Fibroblast of skin of right biceps (primary cell): ENCODE data around the gene MYO7B.

Experiments used
- DNase-seq: peaks from one replicate; pipeline ENCODE4 v3.0.0-alpha.2; 2013

MYO7B gene

DNA sequence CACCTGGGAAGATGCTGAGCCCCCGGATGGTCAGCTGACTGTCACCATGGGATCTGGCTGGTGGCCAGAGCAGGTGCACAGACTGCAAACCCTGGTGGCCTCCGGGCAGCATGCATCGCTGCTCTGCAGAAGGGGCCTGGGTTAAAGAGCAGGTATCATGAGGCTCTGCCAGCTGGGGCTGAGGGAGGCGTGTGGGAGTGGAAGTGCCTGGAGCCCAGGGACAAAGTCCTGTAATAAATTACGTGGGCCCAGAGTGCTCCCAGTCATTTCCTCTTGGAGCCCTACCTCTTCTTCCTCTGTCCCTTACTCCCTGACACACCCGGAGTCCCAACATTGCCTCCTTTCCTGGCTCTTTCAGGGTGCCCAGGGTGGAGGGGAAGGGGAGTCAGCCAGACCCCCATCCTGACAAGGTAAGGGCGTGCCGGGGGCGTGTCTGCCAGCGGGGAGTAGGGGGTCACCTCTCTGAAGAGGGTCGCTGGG is at the start of gene MYO7B:
Gene MYO7B, plus strand, starts transcription at position 262 of the 480 bp plus-strand sequence. CDS start 24,040 bp downstream, outside the sequence.
- DNase-seq = no peak

DNA sequence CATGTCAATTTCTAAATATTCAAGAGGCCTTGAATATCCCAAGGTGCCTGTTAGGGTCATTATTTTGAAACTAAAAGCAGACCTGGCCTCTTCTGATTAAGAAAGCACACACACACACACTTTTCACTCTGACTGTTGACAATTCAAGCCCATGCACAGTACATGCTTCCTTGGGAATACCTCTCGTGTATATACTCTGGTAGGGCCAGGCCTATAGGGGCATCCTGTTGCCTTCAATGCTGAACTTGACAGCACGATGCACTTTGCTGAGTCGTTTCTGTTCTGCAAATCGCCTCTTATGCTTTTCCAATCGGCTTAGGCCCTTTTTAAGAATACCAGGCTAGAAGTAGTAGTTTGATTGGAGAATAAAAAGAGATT is 49.8 kb upstream of the MYO7B start:
- no peak for DNase-seq

DNA sequence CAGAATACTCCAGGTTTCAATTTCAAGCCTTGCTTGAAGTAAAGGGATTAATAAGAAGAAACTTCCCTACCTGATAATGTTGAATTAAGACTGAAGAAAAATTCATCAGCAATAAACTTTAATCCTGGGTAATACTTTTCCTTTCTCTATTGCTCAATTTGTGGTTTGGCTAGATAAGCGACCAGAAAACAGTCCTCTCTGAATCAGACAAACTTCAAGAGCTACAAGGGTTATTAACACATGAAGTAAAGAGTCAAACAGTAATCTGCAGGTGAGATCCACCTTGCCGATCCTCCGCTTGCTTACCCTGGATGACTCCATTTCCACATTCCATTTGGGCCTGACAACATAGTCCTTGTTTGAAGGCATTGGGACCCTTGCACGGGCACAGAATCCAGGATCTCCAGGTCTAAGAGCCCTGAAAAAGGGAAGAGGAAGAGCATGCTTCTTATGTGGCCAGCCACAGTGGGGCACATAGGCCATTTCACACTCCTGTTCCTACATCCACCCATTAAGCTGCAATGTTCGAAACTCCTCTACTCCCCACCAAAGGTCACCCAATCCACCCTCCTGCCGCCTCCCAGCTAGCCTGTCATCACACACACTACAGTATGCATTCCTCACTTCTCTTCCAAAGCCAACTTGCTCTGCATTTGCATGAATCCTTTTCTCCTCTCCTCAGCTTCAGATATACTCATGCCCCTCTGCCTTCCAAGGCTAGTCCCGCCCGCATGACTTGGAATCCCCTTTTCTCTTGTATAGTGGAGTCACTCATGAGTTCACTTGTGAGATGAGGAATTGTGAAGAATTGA is 49.0 kb upstream of the MYO7B start:
- no peak for DNase-seq

DNA sequence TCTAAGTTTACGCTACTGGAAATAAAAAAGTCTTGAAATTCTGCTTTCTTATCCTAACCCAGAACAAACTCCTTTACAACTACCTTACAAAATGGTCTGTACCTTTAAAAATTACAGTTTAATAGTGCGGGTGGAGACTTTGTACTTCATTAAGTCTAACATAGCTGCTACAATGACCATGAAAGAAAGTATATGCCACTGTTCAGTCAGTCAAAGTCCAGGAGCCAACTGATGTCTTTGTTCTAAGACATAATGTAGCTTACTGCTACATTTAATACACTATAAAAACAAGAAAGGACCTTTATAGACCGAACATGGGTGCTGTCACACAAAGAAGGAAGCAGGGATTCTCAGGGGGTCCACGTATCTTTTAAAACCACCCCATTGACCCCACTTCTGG is 45.2 kb upstream of the MYO7B start:
- no peak for DNase-seq

DNA sequence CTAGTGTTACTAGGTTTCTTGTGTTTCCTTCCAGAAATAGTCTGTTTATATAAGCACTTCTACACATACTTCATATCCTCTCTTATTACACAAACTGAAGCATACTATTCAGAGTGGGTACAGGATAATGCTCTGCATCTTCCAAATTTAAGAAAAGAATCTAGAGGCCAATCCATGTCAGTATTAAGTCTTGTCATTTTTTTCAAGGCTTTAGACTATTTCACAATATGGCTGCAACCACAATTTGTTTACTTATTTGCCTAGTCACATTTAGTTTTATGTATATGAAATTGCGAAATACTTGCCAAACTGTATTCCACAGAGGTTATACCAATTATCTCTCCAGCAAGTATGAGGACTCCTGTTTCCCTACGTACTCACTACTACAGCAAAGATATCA is 37.1 kb upstream of the MYO7B start:
- peak; percentile 10 for DNase-seq

DNA sequence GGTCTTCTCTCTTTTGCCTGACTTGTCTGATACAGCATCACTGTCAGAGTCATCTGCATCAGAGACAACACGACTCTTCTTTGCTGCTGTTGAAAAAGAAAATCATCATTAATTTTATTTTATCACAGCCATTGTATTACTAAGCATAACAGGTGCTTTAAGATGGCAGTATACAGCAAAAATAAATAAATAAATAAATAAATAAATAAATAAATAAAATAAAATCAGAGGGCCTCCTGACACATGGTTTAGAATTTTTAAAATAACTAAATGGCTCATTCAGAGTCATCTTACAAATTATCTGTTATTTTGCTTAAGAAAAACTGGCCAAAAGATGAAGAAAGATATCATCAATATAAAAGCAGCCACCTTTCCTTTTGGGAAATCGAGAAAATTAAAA is 32.0 kb upstream of the MYO7B start:
- DNase-seq = no peak

DNA sequence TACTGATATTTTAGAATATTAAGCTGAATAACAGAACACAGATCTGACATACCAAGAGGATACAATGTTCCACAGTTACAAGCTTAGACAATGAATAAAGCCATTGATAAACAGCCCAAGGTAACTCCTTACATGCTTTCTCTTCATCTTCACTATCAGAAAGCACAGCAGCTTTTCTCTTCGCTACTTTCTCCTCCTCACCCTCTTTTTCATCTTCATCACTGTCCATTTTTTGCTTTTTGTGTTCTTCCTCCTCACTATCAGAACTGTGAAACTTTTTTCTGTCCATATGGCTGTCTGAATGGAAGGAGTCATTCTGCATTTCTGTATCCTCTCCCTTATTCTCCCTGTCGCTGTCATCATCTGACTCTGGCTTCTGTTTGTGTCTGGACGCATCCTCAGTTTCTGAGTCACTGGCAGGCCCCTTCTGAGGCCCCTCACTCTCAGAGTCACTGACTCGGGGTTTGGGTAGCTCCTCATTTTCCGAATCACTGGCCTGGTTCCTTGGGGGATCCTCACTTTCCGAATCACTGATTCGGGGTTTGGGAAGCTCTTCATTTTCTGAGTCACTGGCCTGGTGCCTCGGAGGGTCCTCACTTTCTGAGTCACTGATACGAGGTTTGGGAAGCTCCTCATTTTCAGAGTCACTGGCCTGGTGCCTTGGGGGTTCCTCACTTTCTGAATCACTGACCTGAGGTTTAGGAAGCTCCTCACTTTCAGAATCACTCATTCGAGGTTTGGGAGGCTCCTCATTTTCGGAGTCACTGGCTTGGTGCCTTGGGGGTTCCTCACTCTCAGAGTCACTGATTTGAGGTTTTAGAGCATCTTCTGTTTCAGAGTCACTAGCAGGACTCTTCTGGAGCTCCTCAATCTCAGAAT is 30.7 kb upstream of the MYO7B start:
- peak; percentile 62 for DNase-seq

DNA sequence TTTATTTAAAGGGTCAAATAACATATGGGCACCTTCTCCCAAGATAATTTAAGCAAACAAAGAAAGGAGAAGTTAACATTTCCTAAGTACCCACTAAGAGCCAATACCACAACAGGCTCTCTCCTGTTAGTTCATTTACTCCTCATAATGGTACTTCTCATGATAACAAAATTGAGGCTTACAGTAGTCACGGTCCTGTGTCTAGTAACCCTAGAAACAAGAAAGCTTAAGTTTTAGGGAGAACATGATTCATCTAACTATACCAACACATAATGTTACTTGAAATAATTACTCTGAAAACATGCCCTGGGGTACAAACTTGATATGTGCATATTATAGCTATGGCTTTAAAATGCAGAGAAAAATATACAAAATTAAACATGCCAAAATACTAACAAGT is 29.0 kb upstream of the MYO7B start:
- no peak for DNase-seq

DNA sequence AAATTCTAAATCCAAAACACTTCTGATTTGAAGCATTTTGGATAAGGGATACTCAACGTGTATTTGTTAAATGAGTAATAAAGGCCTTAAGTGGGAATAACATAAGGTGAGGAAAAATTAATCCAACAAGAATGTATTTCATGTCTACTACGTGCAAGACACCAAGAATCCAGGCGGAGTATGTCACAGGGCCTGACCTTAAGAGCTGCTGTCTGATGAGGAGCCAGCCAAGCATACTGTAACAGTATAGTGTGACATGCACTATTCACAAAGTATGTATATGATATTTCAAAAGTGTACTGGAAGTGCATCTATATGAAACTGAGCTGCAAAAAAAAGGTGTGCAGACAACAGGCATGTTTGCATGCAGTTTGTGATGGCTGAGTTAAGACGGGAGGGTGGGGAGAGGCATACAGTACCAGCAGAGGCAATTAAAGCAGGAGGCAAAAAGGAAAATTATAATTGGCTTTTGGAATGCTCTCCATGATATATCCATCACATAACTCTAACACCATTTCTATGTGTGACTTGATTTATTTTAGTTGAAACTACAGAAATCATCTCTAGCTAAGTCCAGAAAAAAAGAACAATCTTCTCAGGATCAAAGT is 27.4 kb upstream of the MYO7B start:
- peak; percentile 46 for DNase-seq

DNA sequence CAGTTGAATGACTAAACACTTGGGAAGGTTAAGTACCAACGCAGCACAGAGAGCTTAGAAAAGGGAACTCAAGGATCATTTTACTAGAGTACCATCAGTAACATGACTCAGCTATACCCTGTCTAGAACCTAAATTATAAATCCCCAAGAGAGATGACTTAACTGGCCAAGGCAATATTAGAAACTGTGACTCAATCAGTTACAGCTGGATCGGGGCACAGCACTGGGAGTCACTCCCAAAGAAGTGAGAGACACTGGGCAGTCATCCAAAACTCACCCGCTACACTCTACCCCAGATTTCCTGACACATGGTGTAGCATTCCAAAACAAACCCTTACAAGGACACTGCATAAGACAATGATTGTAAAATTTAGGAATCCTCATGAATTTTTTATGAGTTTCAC is 26.9 kb upstream of the MYO7B start:
- DNase-seq = peak; percentile 100

DNA sequence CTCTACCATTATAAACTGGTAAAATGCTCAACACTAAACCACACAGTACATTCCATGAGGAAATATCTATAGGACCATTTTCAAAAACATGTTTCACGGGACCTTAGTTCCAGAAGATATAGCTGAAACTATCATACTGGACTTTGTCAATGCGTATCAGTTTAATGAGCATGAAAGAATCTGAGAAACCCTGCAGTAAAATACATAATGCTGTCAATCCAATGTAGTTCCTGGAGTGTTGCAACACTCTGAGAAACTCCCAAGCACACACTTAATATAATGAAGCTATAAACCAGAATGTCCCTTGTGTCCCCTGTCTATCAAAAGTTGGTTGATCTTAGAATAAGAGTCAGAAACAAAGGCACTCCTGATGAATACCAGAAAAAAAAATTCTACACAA is 25.4 kb upstream of the MYO7B start:
- DNase-seq = no peak

DNA sequence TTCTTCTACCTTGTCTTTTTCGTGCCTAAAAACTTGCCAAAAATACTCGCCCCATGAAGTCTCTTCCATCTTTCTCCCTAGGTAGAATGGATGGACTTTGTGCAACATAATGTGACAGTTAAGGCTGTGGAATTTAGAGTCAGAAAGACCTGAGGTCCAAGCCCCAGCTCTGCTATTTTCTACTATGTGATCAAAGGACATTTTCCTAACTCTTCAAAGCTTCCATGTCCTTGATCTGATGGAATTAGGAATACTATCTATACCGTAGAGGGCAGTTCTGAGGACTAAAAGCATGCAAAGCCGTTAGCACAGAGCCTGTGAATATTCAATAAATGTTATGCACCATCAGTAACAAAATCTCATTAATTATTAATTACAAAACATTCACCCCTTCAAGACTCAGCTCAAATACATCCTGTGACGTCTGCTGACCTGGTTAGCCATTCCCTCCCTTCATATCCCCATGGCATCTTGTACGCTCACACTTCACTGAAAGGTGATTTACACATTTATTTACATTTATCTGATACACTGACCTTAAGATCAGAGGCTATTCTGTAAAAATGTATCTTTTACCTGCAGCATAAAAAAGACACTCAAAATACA is 24.3 kb upstream of the MYO7B start:
- no peak for DNase-seq

DNA sequence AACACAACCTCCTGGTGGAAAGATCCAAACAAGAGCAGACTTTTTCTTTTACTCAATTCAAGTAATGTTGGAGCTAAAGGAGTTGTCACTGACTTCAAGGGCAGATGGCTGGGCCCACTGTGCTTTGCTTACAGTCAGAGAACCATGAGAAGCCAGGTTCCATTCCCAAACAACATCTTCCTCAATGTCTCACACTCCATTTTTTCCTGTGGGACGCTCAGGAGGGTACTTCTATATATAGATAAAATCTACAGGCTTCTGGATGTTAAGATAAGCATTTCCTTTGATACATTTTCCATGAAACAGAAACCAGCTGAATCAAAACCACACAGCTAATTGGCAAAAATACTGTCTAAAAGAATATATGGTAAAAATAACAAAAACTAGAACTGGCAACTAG is 23.6 kb upstream of the MYO7B start:
- DNase-seq = no peak

DNA sequence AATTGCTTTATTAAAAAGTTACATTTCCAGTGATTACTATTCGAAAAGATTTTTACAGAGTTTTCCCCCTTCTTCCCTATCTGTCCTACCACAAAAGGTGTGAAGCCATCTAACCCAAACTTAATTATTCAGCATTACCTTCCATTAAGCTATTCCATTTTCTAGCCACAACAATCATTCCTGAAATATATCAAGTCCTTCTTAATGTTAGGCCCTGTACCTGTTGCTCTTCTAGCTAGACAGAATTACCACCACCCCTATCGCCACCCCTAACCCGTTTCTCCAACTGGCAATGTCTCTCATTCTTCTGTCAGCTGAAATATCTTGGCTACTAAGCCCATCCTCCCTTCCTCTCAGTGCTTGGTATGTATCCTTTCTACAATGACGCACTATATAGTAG is 23.1 kb upstream of the MYO7B start:
- no peak for DNase-seq

DNA sequence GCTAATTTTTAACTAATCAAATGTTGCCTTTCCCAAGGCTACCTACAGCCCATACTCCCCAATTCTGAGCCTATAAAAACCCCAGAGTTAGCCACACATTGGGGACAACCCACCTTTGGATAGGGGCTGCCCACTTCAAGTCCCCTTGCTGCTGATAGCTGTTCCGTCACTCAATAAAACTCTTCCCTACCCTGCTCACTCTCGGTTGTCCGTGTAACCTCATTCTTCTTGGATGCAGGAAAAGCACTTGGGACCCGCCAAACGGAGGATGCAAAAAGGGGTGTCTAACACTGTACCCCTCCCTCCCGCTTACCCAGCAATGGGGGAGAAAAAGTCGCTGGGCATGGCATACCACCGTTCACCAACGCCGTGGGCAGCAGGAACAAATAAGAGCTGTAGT is 21.4 kb upstream of the MYO7B start:
- DNase-seq = no peak

DNA sequence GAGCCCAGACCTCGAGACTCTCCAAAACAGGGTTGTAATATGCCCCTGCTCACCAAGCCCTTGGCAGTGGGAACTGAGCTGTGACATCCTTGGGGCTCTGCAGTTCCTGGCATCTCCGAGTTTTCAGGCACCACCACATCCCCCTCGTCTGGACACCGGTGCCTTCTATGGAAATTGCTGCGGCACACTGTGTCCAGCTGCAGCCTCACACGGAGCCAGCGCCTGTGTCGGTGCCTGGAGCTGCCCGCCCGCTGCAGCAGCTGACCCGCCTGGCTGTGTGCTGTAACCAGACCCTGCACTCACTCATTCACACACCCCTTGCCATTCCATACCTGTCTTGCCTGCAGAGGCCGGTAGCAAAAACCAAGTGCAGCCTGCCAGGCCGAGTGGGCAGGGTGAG is 21.0 kb upstream of the MYO7B start:
- DNase-seq = no peak

DNA sequence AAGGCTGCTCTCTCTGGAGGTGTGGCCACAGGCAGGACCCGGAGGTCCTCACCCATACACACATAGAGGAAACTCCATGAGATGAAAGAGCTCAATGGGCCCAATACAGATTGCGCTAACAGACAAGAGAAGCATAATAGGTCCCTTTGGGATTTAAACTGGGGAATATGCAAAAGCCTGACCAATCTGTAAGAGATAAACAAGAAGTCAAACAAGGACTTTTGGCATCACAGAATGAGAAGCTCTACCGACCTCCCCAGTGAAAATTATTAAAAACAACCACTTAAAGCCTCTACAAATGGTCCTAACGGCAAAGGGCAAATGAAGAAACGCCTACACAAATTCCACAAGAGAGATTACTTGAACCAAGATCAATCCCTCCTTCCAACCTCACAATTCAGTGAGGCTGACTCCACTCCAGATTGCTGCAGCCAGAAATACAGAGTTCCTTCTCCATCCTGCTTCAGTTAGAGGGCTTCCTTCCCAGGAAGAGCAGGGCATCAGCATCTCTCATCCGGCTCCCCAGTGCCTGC is 20.0 kb upstream of the MYO7B start:
- DNase-seq = no peak

DNA sequence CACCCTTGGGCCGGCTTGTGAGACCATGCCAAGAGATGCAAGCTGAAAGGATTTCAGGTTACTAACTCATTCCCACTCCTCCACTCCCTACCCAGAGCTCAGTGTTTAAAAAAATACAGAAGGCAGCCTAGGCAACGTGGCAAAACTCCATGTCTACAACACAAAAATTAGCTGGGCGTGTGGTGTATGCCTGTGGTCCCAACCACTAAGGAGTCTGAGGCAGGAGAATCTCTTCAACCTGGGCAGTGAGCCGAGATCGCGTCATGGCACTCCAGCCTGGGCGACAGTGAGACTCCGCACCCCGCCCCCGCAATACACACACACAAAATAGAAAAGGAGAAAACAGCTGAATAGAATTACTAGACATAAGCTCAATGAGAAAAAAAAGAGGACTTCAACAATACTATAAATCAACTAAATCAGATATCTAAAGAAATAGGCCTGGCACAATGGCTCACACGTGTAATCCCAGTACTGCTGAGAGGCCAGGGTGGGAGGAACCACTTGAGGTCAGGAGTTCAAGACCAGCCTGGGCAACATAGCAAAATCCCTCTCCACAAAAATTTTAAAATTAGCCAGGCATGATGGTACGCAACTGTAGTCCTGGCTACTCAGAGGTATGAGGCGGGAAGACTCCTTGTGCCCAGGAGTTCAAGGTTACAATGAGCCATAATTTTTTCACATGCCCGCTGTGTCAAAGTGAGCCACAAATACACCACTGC is 19.3 kb upstream of the MYO7B start:
- peak; percentile 74 for DNase-seq

DNA sequence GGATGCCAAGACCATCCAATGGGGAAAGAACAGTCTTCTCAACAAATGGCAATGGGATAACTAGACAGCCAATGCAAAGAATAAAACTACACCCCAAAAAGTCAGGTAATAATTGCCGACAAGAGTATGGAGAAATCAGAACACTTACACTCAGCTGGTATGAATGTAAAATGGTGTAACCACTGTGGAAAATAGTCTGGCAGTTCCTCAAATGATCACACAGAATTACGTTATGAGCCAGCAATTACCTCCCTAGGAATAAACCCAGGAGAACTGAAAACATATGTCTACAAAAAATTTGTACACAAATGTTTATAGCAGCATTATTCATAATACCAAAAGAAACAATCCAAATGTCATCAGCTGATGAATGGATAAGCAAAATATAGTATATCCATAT is 18.0 kb upstream of the MYO7B start:
- no peak for DNase-seq

DNA sequence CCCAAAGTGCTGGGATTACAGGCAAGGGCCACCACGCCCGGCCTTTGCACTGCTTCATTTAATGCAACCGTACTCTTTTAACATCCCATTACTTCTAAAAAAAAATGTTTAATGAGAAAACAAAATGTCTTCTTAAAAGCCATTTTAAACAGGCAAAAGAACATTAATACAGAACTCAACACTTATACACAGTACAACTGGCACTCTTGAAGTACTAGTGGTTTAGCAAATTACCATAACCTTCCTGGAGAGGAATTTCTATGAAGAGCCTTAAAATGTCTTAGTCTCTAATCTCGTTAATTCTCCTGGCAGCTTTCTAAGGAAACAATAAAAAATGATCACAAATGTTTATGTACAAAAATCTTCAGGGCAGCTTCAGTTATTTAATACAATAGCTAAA is 15.1 kb upstream of the MYO7B start:
- DNase-seq = no peak

DNA sequence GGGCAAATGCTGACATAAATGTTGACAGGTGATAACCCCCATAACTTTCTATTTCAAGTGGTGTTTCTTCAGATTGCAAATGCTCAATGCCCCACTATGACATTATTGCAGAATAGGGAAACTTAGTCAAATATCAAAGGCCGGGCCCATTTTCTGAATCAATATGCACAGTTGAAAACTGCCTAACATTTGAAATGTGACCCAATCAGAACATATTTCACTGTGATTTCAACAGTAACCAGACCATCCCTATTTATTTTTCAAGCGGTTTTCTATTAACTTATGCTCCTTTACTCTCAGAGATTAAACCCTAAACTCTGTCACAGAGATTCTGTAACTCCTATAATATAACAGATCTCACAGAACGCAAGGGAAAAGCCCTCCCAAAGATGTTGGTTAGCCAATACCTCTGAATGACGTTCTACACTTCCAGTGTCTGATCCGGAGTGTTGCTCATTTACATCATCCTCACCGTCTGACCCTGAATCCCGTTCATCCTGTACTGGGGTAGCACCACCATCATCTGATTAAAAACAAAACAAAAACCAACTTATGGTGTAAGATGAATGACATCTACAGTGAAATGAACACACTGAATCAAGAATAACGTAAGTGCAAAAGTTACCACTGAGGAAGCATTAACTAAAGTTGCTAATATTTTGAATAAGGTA is 12.1 kb upstream of the MYO7B start:
- DNase-seq = no peak
